Mammary epithelial cell (primary cell): ENCODE data around the gene OR6V1.

Experiments
- EZH2 ChIP-seq: IDR thresholded peaks from 2 replicates; pipeline ENCODE4 v1.6.1; 2012; ENCODE audit warnings: low read length, inconsistent platforms, borderline replicate concordance
- TF ChIP-seq, protein P1 (sequence below), 2 donors: IDR thresholded peaks in 1 of 2; conservative IDR thresholded peaks in 1 of 2; 2 replicates each; pipeline ENCODE4 v1.5.1; 2011 to 2012; ENCODE audit warnings: inconsistent platforms in 2 of 2, low read length in 2 of 2, mild to moderate bottlenecking in 2 of 2, control low read depth in 1 of 2, low read depth in 1 of 2; ENCODE audit not compliant: insufficient read depth in 1 of 2; ENCODE audit errors: extremely low read depth in 1 of 2

DNA sequence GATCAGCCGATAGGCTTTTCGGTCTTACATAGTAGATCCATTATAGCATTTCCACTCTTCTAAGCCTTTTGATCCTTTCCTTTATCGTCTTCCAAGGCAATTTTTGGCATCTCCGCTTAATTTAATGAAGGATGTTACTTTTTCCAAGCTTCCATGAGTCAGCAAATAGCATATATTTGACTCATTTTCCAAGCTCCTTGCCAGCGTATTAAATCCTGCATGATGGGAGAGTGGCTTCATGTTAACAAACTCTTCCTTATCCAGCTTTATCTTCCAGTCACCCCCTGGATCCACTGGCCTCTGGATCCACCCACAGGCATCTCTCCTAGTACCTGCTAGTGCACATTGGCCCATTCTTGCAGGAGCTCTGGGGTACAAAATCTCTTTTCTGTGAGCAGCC is 38.2 kb upstream of the OR6V1 start:
- TF ChIP-seq, protein P1, sequence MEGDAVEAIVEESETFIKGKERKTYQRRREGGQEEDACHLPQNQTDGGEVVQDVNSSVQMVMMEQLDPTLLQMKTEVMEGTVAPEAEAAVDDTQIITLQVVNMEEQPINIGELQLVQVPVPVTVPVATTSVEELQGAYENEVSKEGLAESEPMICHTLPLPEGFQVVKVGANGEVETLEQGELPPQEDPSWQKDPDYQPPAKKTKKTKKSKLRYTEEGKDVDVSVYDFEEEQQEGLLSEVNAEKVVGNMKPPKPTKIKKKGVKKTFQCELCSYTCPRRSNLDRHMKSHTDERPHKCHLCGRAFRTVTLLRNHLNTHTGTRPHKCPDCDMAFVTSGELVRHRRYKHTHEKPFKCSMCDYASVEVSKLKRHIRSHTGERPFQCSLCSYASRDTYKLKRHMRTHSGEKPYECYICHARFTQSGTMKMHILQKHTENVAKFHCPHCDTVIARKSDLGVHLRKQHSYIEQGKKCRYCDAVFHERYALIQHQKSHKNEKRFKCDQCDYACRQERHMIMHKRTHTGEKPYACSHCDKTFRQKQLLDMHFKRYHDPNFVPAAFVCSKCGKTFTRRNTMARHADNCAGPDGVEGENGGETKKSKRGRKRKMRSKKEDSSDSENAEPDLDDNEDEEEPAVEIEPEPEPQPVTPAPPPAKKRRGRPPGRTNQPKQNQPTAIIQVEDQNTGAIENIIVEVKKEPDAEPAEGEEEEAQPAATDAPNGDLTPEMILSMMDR (conservative IDR thresholded peaks at IDR 0.05 in 1 of 2, IDR thresholded peaks at IDR 0.05 in 1 of 2; ENCODE audit: extremely low read depth in 1 of 2, insufficient read depth in 1 of 2, low read depth in 1 of 2, low read length in 2 of 2) = no peak
- no peak for TF ChIP-seq EZH2
